Chondrocyte (in vitro differentiated cells): ENCODE data around the gene VSIG1. TPM values are rescaled to one million over a fixed set of nuclear protein-coding genes. Genes with fewer than 3 reads are reported as not detected.

Source experiments
- DNase-seq: peaks from one replicate; pipeline ENCODE4 v3.0.0; 2021; ENCODE audit warnings: mixed read lengths, low spot score
- H3K27ac Mint-ChIP-seq: one replicate; pipeline ENCODE4 v1.8.0; 2021; ENCODE audit warnings: mild to moderate bottlenecking, moderate library complexity, mixed read lengths; ENCODE audit not compliant: unreplicated experiment
- H3K27me3 Mint-ChIP-seq: 2 replicates; pipeline ENCODE4 v1.8.0; 2021; ENCODE audit warnings: low read depth, mixed read lengths
- H3K36me3 Mint-ChIP-seq: 2 replicates; pipeline ENCODE4 v1.8.0; 2021; ENCODE audit warnings: low read depth, mixed read lengths
- H3K4me1 Mint-ChIP-seq: 2 replicates; pipeline ENCODE4 v1.8.0; 2021; ENCODE audit warnings: low read depth, mild to moderate bottlenecking, mixed read lengths
- H3K4me3 Mint-ChIP-seq: one replicate; pipeline ENCODE4 v1.8.0; 2021; ENCODE audit warnings: mild to moderate bottlenecking, moderate library complexity, mixed read lengths; ENCODE audit not compliant: unreplicated experiment
- H3K9me3 Mint-ChIP-seq: 2 replicates; pipeline ENCODE4 v1.8.0; 2021; ENCODE audit warnings: low read depth, mixed read lengths
- CTCF ChIP-seq: fragments of 200-600 bp; sonication (generic); IDR thresholded peaks from 2 replicates; pipeline ENCODE4 v1.5.0; 2021; ENCODE audit warnings: antibody characterized with exemption, mild to moderate bottlenecking, moderate library complexity
- total RNA-seq: library from RNA; stranded (reverse); gene quantifications from 3 replicates; pipeline ENCODE4 v1.2.1, GENCODE V29; 2021

VSIG1 gene
- total RNA-seq, 1 donor from 2014 or later = not detected

- peak; percentile 98 for DNase-seq
- peaks cover 4% of the 10 kb centered on the region for H3K36me3 Mint-ChIP-seq
- H3K27me3 Mint-ChIP-seq = no peaks in the 10 kb centered on the region
- H3K4me3 Mint-ChIP-seq = no peak within 1 kb of the TSS
- TF ChIP-seq CTCF = no peak
- H3K9me3 Mint-ChIP-seq = no peaks in the 10 kb centered on the region
- H3K4me1 Mint-ChIP-seq = peaks cover 7% of the 10 kb centered on the region
- H3K27ac Mint-ChIP-seq = no peak within 1 kb of the TSS
Measured at GRCh38 chrX:108091264-108091877, 46.5 kb downstream of the VSIG1 start, which contains the start of the genes ATG4A and PSMD10. ATG4A (plus strand) TSS chrX:108091778; CDS start chrX:108091827, 49 bp downstream. PSMD10 (minus strand) TSS chrX:108091542; CDS start chrX:108091520, 22 bp downstream.

GRCh38 chrX:108091878-108092291 is 47.0 kb downstream of the VSIG1 start:
- Mint-ChIP-seq H3K27me3 (no peaks in the 10 kb centered on the region), H3K9me3 (no peaks in the 10 kb centered on the region), H3K4me3 (no peak overlapping the region), H3K4me1 (peaks cover 7% of the 10 kb centered on the region), H3K27ac (no peak overlapping the region), H3K36me3 (peaks cover 4% of the 10 kb centered on the region)
- DNase-seq = no peak
- TF ChIP-seq CTCF = no peak

- Mint-ChIP-seq H3K4me3 (no peak overlapping the region), H3K36me3 (peaks cover 3% of the 10 kb centered on the region), H3K9me3 (peaks cover 8% of the 10 kb centered on the region), H3K27me3 (no peaks in the 10 kb centered on the region), H3K4me1 (no peaks in the 10 kb centered on the region), H3K27ac (no peak overlapping the region)
- no peak for DNase-seq
- no peak for TF ChIP-seq CTCF
Measured at GRCh38 chrX:108097380-108097779, 52.5 kb downstream of the VSIG1 start.

- no peak overlapping the region for H3K4me3 Mint-ChIP-seq
- TF ChIP-seq CTCF = no peak
Measured at GRCh38 chrX:108105473-108105872, 60.6 kb downstream of the VSIG1 start.

GRCh38 chrX:108114541-108114940 is 69.7 kb downstream of the VSIG1 start:
- no peak for TF ChIP-seq CTCF
- peaks cover 6% of the 10 kb centered on the region for H3K9me3 Mint-ChIP-seq
- H3K4me3 Mint-ChIP-seq = no peak overlapping the region
- peaks cover 2% of the 10 kb centered on the region for H3K36me3 Mint-ChIP-seq
- H3K4me1 Mint-ChIP-seq = peaks cover 5% of the 10 kb centered on the region
- H3K27me3 Mint-ChIP-seq = no peaks in the 10 kb centered on the region
- H3K27ac Mint-ChIP-seq = no peak overlapping the region
- DNase-seq = no peak

More at GRCh38 chrX:108105473-108105872, 60.6 kb downstream of the VSIG1 start:
- H3K9me3 Mint-ChIP-seq = peaks cover 18% of the 10 kb centered on the region
- no peak overlapping the region for H3K27ac Mint-ChIP-seq
- no peaks in the 10 kb centered on the region for H3K27me3 Mint-ChIP-seq
- no peak for DNase-seq
- peaks cover 4% of the 10 kb centered on the region for H3K36me3 Mint-ChIP-seq
- H3K4me1 Mint-ChIP-seq = no peaks in the 10 kb centered on the region
